Trophoblast cell (in vitro differentiated cells and primary cell): Measurements from ENCODE around the gene GTF2B.
"Not testable (repeated sequence)": the region's sequence is repeated elsewhere in the genome, so short reads cannot be mapped to it uniquely, and the experiment has no call there.

Experiments
- DNase-seq, 2 donors: peaks; one replicate each; pipeline ENCODE4 v3.0.0-alpha.2; 2016
- H2AFZ ChIP-seq: 2 replicates; pipeline ENCODE4 v1.6.1; 2013; ENCODE audit warnings: low read length, moderate library complexity, mild to moderate bottlenecking; ENCODE audit not compliant: insufficient read depth, poor library complexity
- H2AK5ac ChIP-seq: 2 replicates; pipeline ENCODE4 v1.6.1; 2013; ENCODE audit warnings: mild to moderate bottlenecking, low read length
- H2BK120ac ChIP-seq: 2 replicates; pipeline ENCODE4 v1.6.1; 2013; ENCODE audit warnings: low read length, mild to moderate bottlenecking, moderate library complexity; ENCODE audit not compliant: insufficient read depth, poor library complexity
- H2BK12ac ChIP-seq: 2 replicates; pipeline ENCODE4 v1.6.1; 2013; ENCODE audit warnings: mild to moderate bottlenecking, low read length, moderate library complexity
- H2BK5ac ChIP-seq: 2 replicates; pipeline ENCODE4 v1.6.1; 2013; ENCODE audit warnings: low read length, low read depth, moderate library complexity, mild to moderate bottlenecking; ENCODE audit not compliant: poor library complexity
- H3K14ac ChIP-seq: 2 replicates; pipeline ENCODE4 v1.6.1; 2013; ENCODE audit warnings: mild to moderate bottlenecking, low read length
- H3K18ac ChIP-seq: 2 replicates; pipeline ENCODE4 v1.6.1; 2013; ENCODE audit warnings: mild to moderate bottlenecking, low read length
- H3K23ac ChIP-seq: 2 replicates; pipeline ENCODE4 v1.6.1; 2013; ENCODE audit warnings: low read length
- H3K27ac ChIP-seq: 2 replicates; pipeline ENCODE4 v1.5.1; 2013; ENCODE audit warnings: low read depth, mild to moderate bottlenecking, inconsistent platforms, low read length, moderate library complexity
- H3K27me3 ChIP-seq: 2 replicates; pipeline ENCODE4 v1.6.1; 2013; ENCODE audit warnings: inconsistent platforms, mild to moderate bottlenecking, low read length, moderate library complexity; ENCODE audit not compliant: insufficient read depth
- H3K36me3 ChIP-seq, 2 experiments: 1 replicate in 1 of 2; 2 replicates in 1 of 2; pipeline ENCODE4 v1.6.1; 2013; ENCODE audit warnings: low read length in 2 of 2, mild to moderate bottlenecking in 2 of 2, moderate library complexity in 1 of 2; ENCODE audit not compliant: insufficient read depth in 2 of 2, control insufficient read depth in 1 of 2
- H3K4ac ChIP-seq: 2 replicates; pipeline ENCODE4 v1.6.1; 2013; ENCODE audit warnings: low read depth, mild to moderate bottlenecking, low read length, moderate library complexity
- H3K4me1 ChIP-seq, 2 experiments: 1 replicate in 1 of 2; 2 replicates in 1 of 2; pipeline ENCODE4 v1.6.1; 2013; ENCODE audit warnings: low read length in 2 of 2, mild to moderate bottlenecking in 2 of 2, moderate library complexity in 1 of 2; ENCODE audit not compliant: insufficient read depth in 2 of 2, control insufficient read depth in 1 of 2
- H3K4me2 ChIP-seq: 2 replicates; pipeline ENCODE4 v1.6.1; 2013; ENCODE audit warnings: inconsistent platforms, mild to moderate bottlenecking, low read length, moderate library complexity
- H3K4me3 ChIP-seq: 2 replicates; pipeline ENCODE4 v1.5.1; 2013; ENCODE audit warnings: mild to moderate bottlenecking, low read depth, low read length, inconsistent platforms
- H3K79me1 ChIP-seq: one replicate; pipeline ENCODE4 v1.6.1; 2013; ENCODE audit warnings: low read length
- H3K79me2 ChIP-seq: 2 replicates; pipeline ENCODE4 v1.6.1; 2013; ENCODE audit warnings: low read length, mild to moderate bottlenecking; ENCODE audit not compliant: control insufficient read depth, insufficient read depth, poor library complexity
- H3K9ac ChIP-seq: 2 replicates; pipeline ENCODE4 v1.6.1; 2013; ENCODE audit warnings: mild to moderate bottlenecking, low read length
- H3K9me3 ChIP-seq: 2 replicates; pipeline ENCODE4 v1.6.1; 2013; ENCODE audit warnings: low read depth, mild to moderate bottlenecking, control low read depth, inconsistent platforms, low read length; ENCODE audit not compliant: insufficient read depth
- H4K12ac ChIP-seq: 2 replicates; pipeline ENCODE4 v1.6.1; 2013; ENCODE audit warnings: low read depth, mild to moderate bottlenecking, low read length, moderate library complexity
- H4K8ac ChIP-seq: 2 replicates; pipeline ENCODE4 v1.6.1; 2013; ENCODE audit warnings: low read depth, mild to moderate bottlenecking, low read length, moderate library complexity
- H4K91ac ChIP-seq: one replicate; pipeline ENCODE4 v1.6.1; 2013; ENCODE audit warnings: low read depth, mild to moderate bottlenecking, low read length, moderate library complexity
- WGBS: extraction: QIAGEN DNeasy Blood & Tissue Kit; methylation state at CpG from one replicate; pipeline ENCODE4 v1.1.7; 2013; ENCODE audit warnings: missing lambda C conversion rate; ENCODE audit not compliant: insufficient read length, insufficient coverage; ENCODE audit errors: extremely low coverage; 5-methylcytosine and 5-hydroxymethylcytosine counted together

The GTF2B gene

DNA sequence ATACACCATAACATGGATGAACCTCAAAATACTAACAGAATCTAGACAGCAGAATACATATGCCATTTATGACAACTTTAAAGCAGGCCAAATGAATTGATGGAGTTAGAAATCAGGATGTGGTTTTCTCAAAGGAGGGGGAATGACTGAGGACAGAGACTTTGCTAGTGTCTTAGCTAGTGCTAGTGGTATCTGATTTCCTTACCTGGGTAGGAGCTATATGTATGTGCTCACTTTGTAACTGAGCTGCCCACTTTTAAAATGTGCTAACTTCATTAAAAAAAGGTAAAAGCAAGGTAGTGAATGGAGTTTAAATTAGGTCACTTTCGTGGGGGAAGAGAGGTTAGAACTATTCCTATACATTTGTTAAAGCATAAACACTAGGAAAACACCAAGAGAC, 2.6 kb downstream of the GTF2B start:
- Histone ChIP-seq H4K12ac (no peak overlapping the region), H2AFZ (no peak overlapping the region), H3K9me3 (no peaks in the 10 kb centered on the region), H3K4me2 (no peak overlapping the region), H3K27ac (no peak overlapping the region), H3K79me2 (peaks cover 4% of the 10 kb centered on the region), H3K36me3 (peaks cover 9 to 12% of the 10 kb centered on the region in 2 experiments), H3K9ac (no peak overlapping the region), H3K23ac (no peak overlapping the region), H2AK5ac (no peak overlapping the region), H3K14ac (no peak overlapping the region), H4K91ac (no peak overlapping the region), H2BK5ac (no peak overlapping the region), H3K4ac (no peak overlapping the region), H3K4me3 (no peak overlapping the region), H2BK120ac (no peak overlapping the region), H3K4me1 (no peaks in the 10 kb centered on the region), H3K27me3 (no peaks in the 10 kb centered on the region), H3K18ac (no peak overlapping the region), H4K8ac (no peak overlapping the region), H3K79me1 (peaks cover 3% of the 10 kb centered on the region), H2BK12ac (no peak overlapping the region)
- no peak for DNase-seq
- WGBS: no CpG with 5 or more reads among the region's 1 CpG

DNA sequence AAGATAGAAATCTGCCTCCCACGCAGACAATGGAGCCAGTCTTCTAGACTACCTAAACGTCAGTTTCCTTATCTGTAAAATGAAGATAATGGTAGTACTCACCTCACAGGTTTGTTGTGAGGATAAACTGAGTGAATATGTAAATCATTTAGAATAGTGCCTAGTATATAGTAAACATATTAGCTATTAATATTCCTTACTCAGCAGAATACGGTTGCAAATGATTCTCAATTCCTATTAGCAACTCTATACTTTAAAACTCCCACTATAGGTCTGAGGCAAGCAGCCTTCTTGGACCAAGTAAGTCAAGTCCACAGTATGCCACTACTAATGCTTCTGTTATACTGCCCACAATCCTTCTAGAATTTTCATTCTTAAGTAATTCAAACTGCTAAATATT, 5.4 kb downstream of the GTF2B start:
- Histone ChIP-seq H3K4me3 (no peak overlapping the region), H3K36me3 (peaks cover 10 to 12% of the 10 kb centered on the region in 2 experiments), H2BK120ac (no peak overlapping the region), H3K79me2 (peaks cover 4% of the 10 kb centered on the region), H2BK12ac (no peak overlapping the region), H3K18ac (no peak overlapping the region), H3K14ac (no peak overlapping the region), H2BK5ac (no peak overlapping the region), H3K4me1 (no peaks in the 10 kb centered on the region), H4K91ac (no peak overlapping the region), H3K4me2 (no peak overlapping the region), H2AFZ (no peak overlapping the region), H4K8ac (no peak overlapping the region), H3K4ac (no peak overlapping the region), H3K79me1 (no peaks in the 10 kb centered on the region), H3K27ac (no peak overlapping the region), H3K9me3 (no peaks in the 10 kb centered on the region), H4K12ac (no peak overlapping the region), H3K27me3 (no peaks in the 10 kb centered on the region), H3K23ac (no peak overlapping the region), H2AK5ac (no peak overlapping the region), H3K9ac (no peak overlapping the region)
- no peak for DNase-seq
- no CpG with 5 or more reads among the region's 3 CpGs for WGBS

GRCh38 chr1:88883156-88883555, 8.2 kb downstream of the GTF2B start:
- Histone ChIP-seq H3K9me3 (no peaks in the 10 kb centered on the region), H4K12ac (no peak overlapping the region), H3K27ac (peak overlapping the region; percentile 4), H3K4me1 (no peaks in the 10 kb centered on the region), H3K79me1 (no peaks in the 10 kb centered on the region), H3K36me3 (peaks cover 16 to 17% of the 10 kb centered on the region in 2 experiments), H3K23ac (no peak overlapping the region), H3K27me3 (no peaks in the 10 kb centered on the region), H2AK5ac (no peak overlapping the region), H2BK120ac (no peak overlapping the region), H4K8ac (no peak overlapping the region), H2BK5ac (no peak overlapping the region), H3K4me2 (no peak overlapping the region), H3K18ac (no peak overlapping the region), H3K4ac (no peak overlapping the region), H3K79me2 (no peaks in the 10 kb centered on the region), H3K9ac (no peak overlapping the region), H4K91ac (no peak overlapping the region), H3K4me3 (no peak overlapping the region), H2AFZ (no peak overlapping the region), H2BK12ac (no peak overlapping the region), H3K14ac (no peak overlapping the region)
- DNase-seq: peak; percentile 39 to 89
- WGBS: no CpG with 5 or more reads among the region's 3 CpGs

- H2BK5ac ChIP-seq, H4K12ac ChIP-seq, H2BK120ac ChIP-seq, H3K18ac ChIP-seq, H2BK12ac ChIP-seq, H2AK5ac ChIP-seq, H3K9me3 ChIP-seq, H4K91ac ChIP-seq, H3K9ac ChIP-seq, H3K79me1 ChIP-seq, H2AFZ ChIP-seq, H3K4ac ChIP-seq, H3K14ac ChIP-seq, H3K23ac ChIP-seq, DNase-seq, H4K8ac ChIP-seq, H3K27ac ChIP-seq, H3K4me2 ChIP-seq, H3K4me3 ChIP-seq, H3K27me3 ChIP-seq, H3K4me1 ChIP-seq, H3K79me2 ChIP-seq: not testable (repeated sequence)
- H3K36me3 ChIP-seq: peaks cover 18 to 21% of the 10 kb centered on the region in 2 experiments
- WGBS: no CpG with 5 or more reads among the region's 8 CpGs
Measured at GRCh38 chr1:88880717-88881116, 10.7 kb downstream of the GTF2B start.
